ENCODE measurements around the gene OR11H7. TPM values are rescaled to one million over a fixed set of nuclear protein-coding genes. Genes with fewer than 3 reads are reported as not detected.
"Not testable (repeated sequence)": the region's sequence is repeated elsewhere in the genome, so short reads cannot be mapped to it uniquely, and the experiment has no call there.

The OR11H7 gene
- total RNA-seq, 2 donors from 2014 or later, result not detected

DNA sequence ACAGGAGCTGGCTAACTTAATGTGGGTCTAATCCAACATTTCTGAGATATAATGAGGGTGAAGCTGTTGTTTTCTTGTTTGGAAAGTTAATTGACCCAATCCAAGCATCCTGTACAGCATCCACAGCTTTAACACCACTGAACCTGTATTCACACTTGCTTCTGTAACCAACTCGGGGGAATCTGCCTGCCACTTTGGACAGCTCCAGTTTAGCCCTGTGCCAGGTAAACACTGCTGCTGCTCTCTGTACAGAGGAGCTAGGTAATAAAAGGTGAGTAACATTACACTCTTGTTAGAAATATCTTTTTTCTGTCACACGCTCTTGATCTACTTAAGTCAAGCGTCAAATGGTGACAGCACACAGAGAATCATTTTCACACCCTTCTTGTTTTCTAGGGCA, 37.4 kb upstream of the OR11H7 start:
- peaks cover 94% of the 10 kb centered on the region for H3K9me3 Mint-ChIP-seq
- H3K4me1 Mint-ChIP-seq, result no peaks in the 10 kb centered on the region

DNA sequence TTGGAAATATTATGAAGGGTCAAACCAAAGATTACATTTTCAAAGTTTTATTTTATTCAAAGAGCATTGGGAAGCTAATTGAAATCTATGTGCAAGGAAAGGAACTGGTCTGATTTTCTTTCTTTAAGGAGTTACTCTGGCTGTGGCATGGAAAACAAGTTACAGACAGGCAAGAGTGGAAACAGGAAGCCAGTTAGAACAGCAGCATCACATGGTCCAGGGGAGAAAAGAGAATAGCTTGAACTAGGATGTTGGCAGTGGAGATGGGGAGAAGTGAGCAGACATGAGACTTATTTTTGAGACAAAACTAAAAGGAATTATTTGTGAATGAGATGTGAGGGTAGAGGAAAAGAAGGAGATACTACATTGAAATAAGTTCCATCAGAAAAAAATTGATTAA, 34.7 kb upstream of the OR11H7 start:
- peaks cover 86% of the 10 kb centered on the region for H3K9me3 Mint-ChIP-seq
- no peak overlapping the region for H3K9ac ChIP-seq (ENCODE audit: extremely low read depth, low read length, poor library complexity, severe bottlenecking)
- no peak for DNase-seq
- no peaks in the 10 kb centered on the region for H3K36me3 ChIP-seq (ENCODE audit: control insufficient read depth, insufficient read depth, low read length)
- TF ChIP-seq, protein P1, sequence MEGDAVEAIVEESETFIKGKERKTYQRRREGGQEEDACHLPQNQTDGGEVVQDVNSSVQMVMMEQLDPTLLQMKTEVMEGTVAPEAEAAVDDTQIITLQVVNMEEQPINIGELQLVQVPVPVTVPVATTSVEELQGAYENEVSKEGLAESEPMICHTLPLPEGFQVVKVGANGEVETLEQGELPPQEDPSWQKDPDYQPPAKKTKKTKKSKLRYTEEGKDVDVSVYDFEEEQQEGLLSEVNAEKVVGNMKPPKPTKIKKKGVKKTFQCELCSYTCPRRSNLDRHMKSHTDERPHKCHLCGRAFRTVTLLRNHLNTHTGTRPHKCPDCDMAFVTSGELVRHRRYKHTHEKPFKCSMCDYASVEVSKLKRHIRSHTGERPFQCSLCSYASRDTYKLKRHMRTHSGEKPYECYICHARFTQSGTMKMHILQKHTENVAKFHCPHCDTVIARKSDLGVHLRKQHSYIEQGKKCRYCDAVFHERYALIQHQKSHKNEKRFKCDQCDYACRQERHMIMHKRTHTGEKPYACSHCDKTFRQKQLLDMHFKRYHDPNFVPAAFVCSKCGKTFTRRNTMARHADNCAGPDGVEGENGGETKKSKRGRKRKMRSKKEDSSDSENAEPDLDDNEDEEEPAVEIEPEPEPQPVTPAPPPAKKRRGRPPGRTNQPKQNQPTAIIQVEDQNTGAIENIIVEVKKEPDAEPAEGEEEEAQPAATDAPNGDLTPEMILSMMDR (conservative IDR thresholded peaks at IDR 0.05), result no peak
- no peaks in the 10 kb centered on the region for H3K27me3 Mint-ChIP-seq (ENCODE audit: insufficient read depth)
- peak overlapping the region; percentile 35 for H3K4me3 ChIP-seq (ENCODE audit: low read length)
- no peaks in the 10 kb centered on the region for H3K27me3 ChIP-seq (ENCODE audit: control insufficient read depth, insufficient read depth, low read length, poor library complexity, severe bottlenecking)
- H3K4me1 Mint-ChIP-seq, result no peaks in the 10 kb centered on the region
- no peaks in the 10 kb centered on the region for H3K4me1 ChIP-seq (ENCODE audit: control insufficient read depth, insufficient read depth, low read length)
- H3K36me3 Mint-ChIP-seq (ENCODE audit: low read depth), result no peaks in the 10 kb centered on the region
- no peak overlapping the region for H3K27ac Mint-ChIP-seq
- H3K27ac ChIP-seq (ENCODE audit: low read depth, low read length), result no peak overlapping the region
- H3K4me3 Mint-ChIP-seq, result no peak overlapping the region
- H3K9me3 ChIP-seq (ENCODE audit: control insufficient read depth, low read length), result peaks cover 79% of the 10 kb centered on the region

More for the DNA sequence above, 37.4 kb upstream of the OR11H7 start:
- Histone ChIP-seq H3K4me3 (ENCODE audit: low read length) (no peak overlapping the region), H3K9me3 (ENCODE audit: control insufficient read depth, low read length) (peaks cover 90% of the 10 kb centered on the region), H3K27me3 (ENCODE audit: control insufficient read depth, insufficient read depth, low read length, poor library complexity, severe bottlenecking) (no peaks in the 10 kb centered on the region), H3K9ac (ENCODE audit: extremely low read depth, low read length, poor library complexity, severe bottlenecking) (no peak overlapping the region), H3K27ac (ENCODE audit: low read depth, low read length) (no peak overlapping the region), H3K4me1 (ENCODE audit: control insufficient read depth, insufficient read depth, low read length) (no peaks in the 10 kb centered on the region), H3K36me3 (ENCODE audit: control insufficient read depth, insufficient read depth, low read length) (no peaks in the 10 kb centered on the region)
- Mint-ChIP-seq H3K27me3 (ENCODE audit: insufficient read depth) (no peaks in the 10 kb centered on the region), H3K4me3 (no peak overlapping the region), H3K36me3 (ENCODE audit: low read depth) (no peaks in the 10 kb centered on the region), H3K27ac (no peak overlapping the region)
- WGBS, 2 experiments (ENCODE audit: insufficient coverage in 1 of 2, insufficient read length in 1 of 2), result 76 to 83% methylated on average over 2 to 3 of the region's 3 CpGs
- no peak for DNase-seq
- TF ChIP-seq, protein P1 (conservative IDR thresholded peaks at IDR 0.05), result no peak

DNA sequence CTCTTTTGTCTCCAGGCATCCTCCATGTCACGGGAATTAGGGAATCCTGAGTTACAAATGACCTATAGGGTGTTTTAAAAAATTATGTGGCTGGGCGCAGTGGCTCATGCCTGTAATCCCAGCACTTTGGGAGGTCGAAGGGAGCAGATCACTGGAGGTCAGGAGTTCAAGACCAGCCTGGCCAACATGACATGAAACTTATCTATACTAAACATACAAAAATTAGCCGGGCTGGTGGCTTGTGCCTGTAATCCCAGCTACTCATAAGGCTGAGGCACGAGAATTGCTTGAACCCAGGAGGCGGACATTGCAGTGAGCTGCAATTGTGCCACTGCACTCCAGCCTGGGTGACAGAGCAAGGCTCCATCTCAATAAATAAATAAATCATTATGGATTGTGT, 33.6 kb upstream of the OR11H7 start:
- H3K4me3 ChIP-seq (ENCODE audit: low read length); H3K27me3 ChIP-seq (ENCODE audit: control insufficient read depth, insufficient read depth, low read length, poor library complexity, severe bottlenecking); H3K9ac ChIP-seq (ENCODE audit: extremely low read depth, low read length, poor library complexity, severe bottlenecking); H3K4me1 ChIP-seq (ENCODE audit: control insufficient read depth, insufficient read depth, low read length); H3K27ac Mint-ChIP-seq; DNase-seq; H3K27me3 Mint-ChIP-seq (ENCODE audit: insufficient read depth); H3K27ac ChIP-seq (ENCODE audit: low read depth, low read length); H3K36me3 ChIP-seq (ENCODE audit: control insufficient read depth, insufficient read depth, low read length); H3K4me1 Mint-ChIP-seq; H3K36me3 Mint-ChIP-seq (ENCODE audit: low read depth); H3K4me3 Mint-ChIP-seq: not testable (repeated sequence)
- WGBS, 2 experiments (ENCODE audit: insufficient coverage in 1 of 2, insufficient read length in 1 of 2), result 40 to 74% methylated on average over 3 to 6 of the region's 6 CpGs
- peaks cover 79% of the 10 kb centered on the region for H3K9me3 ChIP-seq (ENCODE audit: control insufficient read depth, low read length)
- peaks cover 86% of the 10 kb centered on the region for H3K9me3 Mint-ChIP-seq

DNA sequence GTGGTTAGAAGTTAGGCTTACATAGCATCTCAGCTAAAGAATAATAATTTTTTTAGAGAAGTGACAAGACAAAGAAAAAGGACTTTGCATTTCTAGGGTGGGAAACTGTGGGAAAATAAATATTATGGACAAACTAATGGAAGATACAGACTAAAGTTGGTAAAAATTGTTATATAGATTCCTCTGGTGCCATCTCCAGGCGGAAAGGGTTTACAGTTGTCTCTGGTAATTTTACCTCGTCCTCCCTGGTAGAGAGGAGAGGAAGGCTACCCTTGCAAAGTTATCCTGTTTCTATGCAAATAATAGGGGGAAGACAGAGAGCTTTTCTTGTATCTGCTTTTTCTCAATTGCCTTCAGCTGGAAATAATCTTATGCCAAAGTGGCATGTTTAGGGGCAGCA, 32.9 kb upstream of the OR11H7 start:
- H3K4me1 ChIP-seq (ENCODE audit: control insufficient read depth, insufficient read depth, low read length), result no peaks in the 10 kb centered on the region
- TF ChIP-seq, protein P1 (conservative IDR thresholded peaks at IDR 0.05), result no peak
- Mint-ChIP-seq H3K4me1 (no peaks in the 10 kb centered on the region), H3K9me3 (peaks cover 85% of the 10 kb centered on the region), H3K27me3 (ENCODE audit: insufficient read depth) (no peaks in the 10 kb centered on the region), H3K4me3 (no peak overlapping the region), H3K36me3 (ENCODE audit: low read depth) (no peaks in the 10 kb centered on the region), H3K27ac (no peak overlapping the region)
- no peak overlapping the region for H3K27ac ChIP-seq (ENCODE audit: low read depth, low read length)
- H3K9me3 ChIP-seq (ENCODE audit: control insufficient read depth, low read length), result peaks cover 79% of the 10 kb centered on the region
- 42 to 50% methylated on average over 2 of the region's 2 CpGs for WGBS, 2 experiments (ENCODE audit: insufficient coverage in 1 of 2, insufficient read length in 1 of 2)
- no peak for DNase-seq
- no peak overlapping the region for H3K4me3 ChIP-seq (ENCODE audit: low read length)
- no peaks in the 10 kb centered on the region for H3K36me3 ChIP-seq (ENCODE audit: control insufficient read depth, insufficient read depth, low read length)
- H3K27me3 ChIP-seq (ENCODE audit: control insufficient read depth, insufficient read depth, low read length, poor library complexity, severe bottlenecking), result no peaks in the 10 kb centered on the region
- no peak overlapping the region for H3K9ac ChIP-seq (ENCODE audit: extremely low read depth, low read length, poor library complexity, severe bottlenecking)

Data from endodermal cell (in vitro differentiated cells).